Gastroesophageal sphincter (tissue), 4 donors: ENCODE measurements around the gene STC2. TPM values are rescaled to one million over a fixed set of nuclear protein-coding genes. Genes with fewer than 3 reads are reported as not detected.
A peak's percentile ranks its signal among the peaks of the same experiment; 100 is the strongest.

Experiments used
- ATAC-seq: fragments of 150-250 bp; one replicate; pipeline ENCODE4 v1.9.1; 2016; ENCODE audit warnings: mild to moderate bottlenecking, moderate library complexity
- H3K27ac ChIP-seq, 4 donors: fragments of 200-600 bp; sonication (generic) in 3 of 4; 1 replicate in 3 of 4; 2 replicates in 1 of 4; pipeline ENCODE4 v1.5.1; 2016 to 2019
- H3K27me3 ChIP-seq: fragments of 200-600 bp; sonication (generic); one replicate; pipeline ENCODE4 v1.5.1; 2019
- H3K36me3 ChIP-seq, 2 donors: fragments of 200-600 bp; sonication (generic); one replicate each; pipeline ENCODE4 v1.5.1; 2019; ENCODE audit warnings: control low read depth in 1 of 2
- H3K4me1 ChIP-seq, 3 donors: fragments of 200-600 bp; sonication (generic); 1 replicate in 2 of 3; 2 replicates in 1 of 3; pipeline ENCODE4 v1.5.1; 2016 to 2019; ENCODE audit warnings: control low read depth in 2 of 3
- H3K4me3 ChIP-seq, 2 donors: fragments of 200-600 bp; sonication (generic); one replicate each; pipeline ENCODE4 v1.5.1; 2019; ENCODE audit warnings: mild to moderate bottlenecking in 1 of 2, moderate library complexity in 1 of 2
- H3K9me3 ChIP-seq, 3 donors: fragments of 200-600 bp; sonication (generic); one replicate each; pipeline ENCODE4 v1.5.1; 2017 to 2019; ENCODE audit warnings: control low read depth in 2 of 3
- CTCF ChIP-seq, 4 experiments: fragments of 200-600 bp in 2 of 4; fragments of 450-650 bp in 2 of 4; sonication (generic) in 1 of 4; IDR thresholded peaks; one replicate each; pipeline ENCODE4 v1.5.1; 2017 to 2019; ENCODE audit warnings: antibody characterized with exemption in 4 of 4, mild to moderate bottlenecking in 2 of 4, moderate library complexity in 2 of 4
- EP300 ChIP-seq: sonication (generic); formaldehyde crosslinking; IDR thresholded peaks from one replicate; pipeline ENCODE4 v1.6.1; 2017; ENCODE audit warnings: antibody characterized with exemption, mild to moderate bottlenecking
- POLR2A ChIP-seq, 2 donors: fragments of 450-650 bp; IDR thresholded peaks; one replicate each; pipeline ENCODE4 v1.6.1; 2017; ENCODE audit warnings: antibody characterized with exemption in 2 of 2, mild to moderate bottlenecking in 2 of 2, moderate library complexity in 1 of 2
- POLR2AphosphoS5 ChIP-seq: sonication (generic); formaldehyde crosslinking; IDR thresholded peaks from one replicate; pipeline ENCODE4 v1.6.1; 2017; ENCODE audit warnings: antibody characterized with exemption
- WGBS, 2 donors: methylation state at CpG; one replicate each; pipeline ENCODE4 v1.1.5; 2018; ENCODE audit warnings: low coverage in 1 of 2; 5-methylcytosine and 5-hydroxymethylcytosine counted together
- total RNA-seq, 4 donors: library from RNA; depleted of rRNA; stranded (reverse); fragments of >200 nt; gene quantifications; one replicate each; pipeline ENCODE4 v1.1.0, GENCODE V29; 2016

The STC2 gene
- total RNA-seq, 4 donors from 2014 or later, result 34.1 to 116 (median 84.6) TPM

GRCh38 chr5:173295796-173296195, 32.4 kb downstream of the STC2 start:
- ATAC-seq, result no peak
- Histone ChIP-seq H3K4me1 (peaks cover 0 to 12% (median 9%) of the 10 kb centered on the region in 3 donors), H3K9me3 (no peaks in the 10 kb centered on the region), H3K4me3 (no peak overlapping the region), H3K27ac (no peak overlapping the region), H3K27me3 (peaks cover 28% of the 10 kb centered on the region), H3K36me3 (no peaks in the 10 kb centered on the region)
- WGBS, 2 donors, result 90 to 100% methylated on average over 1 of the region's 1 CpG
- no peak for TF ChIP-seq CTCF (IDR thresholded peaks at IDR 0.05)
- no peak for TF ChIP-seq POLR2A (IDR thresholded peaks at IDR 0.05)
- no peak for TF ChIP-seq EP300
- TF ChIP-seq POLR2AphosphoS5, result no peak

- WGBS, 2 donors, result 65 to 66% methylated on average over 6 to 7 of the region's 10 CpGs
- Histone ChIP-seq H3K27ac (no peak overlapping the region), H3K9me3 (no peaks in the 10 kb centered on the region), H3K27me3 (peaks cover 28% of the 10 kb centered on the region), H3K4me1 (peaks cover 0 to 18% (median 9%) of the 10 kb centered on the region in 3 donors), H3K4me3 (no peak overlapping the region), H3K36me3 (no peaks in the 10 kb centered on the region)
- TF ChIP-seq POLR2A (IDR thresholded peaks at IDR 0.05) (no peak), EP300 (no peak)
- no peak for ATAC-seq
Observed at GRCh38 chr5:173294673-173295320, 33.4 kb downstream of the STC2 start.

GRCh38 chr5:173293817-173294672, 34.2 kb downstream of the STC2 start:
- Histone ChIP-seq H3K27ac (no peak overlapping the region), H3K4me3 (no peak overlapping the region), H3K36me3 (no peaks in the 10 kb centered on the region), H3K27me3 (peaks cover 33% of the 10 kb centered on the region), H3K9me3 (no peaks in the 10 kb centered on the region), H3K4me1 (peaks cover 0 to 18% (median 9%) of the 10 kb centered on the region in 3 donors)
- peak; percentile 69 for ATAC-seq
- TF ChIP-seq CTCF (IDR thresholded peaks at IDR 0.05) (peak; percentile 81 to 96 (median 93)), EP300 (no peak), POLR2AphosphoS5 (no peak), POLR2A (IDR thresholded peaks at IDR 0.05) (no peak)
- 1 to 16% methylated on average over 16 to 22 of the region's 37 CpGs for WGBS, 2 donors

- ATAC-seq, result no peak
- 63 to 80% methylated on average over 4 to 5 of the region's 9 CpGs for WGBS, 2 donors
- H3K36me3 ChIP-seq, result no peaks in the 10 kb centered on the region
- peaks cover 51% of the 10 kb centered on the region for H3K27me3 ChIP-seq
- no peaks in the 10 kb centered on the region for H3K9me3 ChIP-seq
- no peak overlapping the region for H3K27ac ChIP-seq
- no peak overlapping the region for H3K4me3 ChIP-seq
- TF ChIP-seq POLR2A (IDR thresholded peaks at IDR 0.05) (no peak), CTCF (IDR thresholded peaks at IDR 0.05) (no peak), POLR2AphosphoS5 (no peak), EP300 (no peak)
- H3K4me1 ChIP-seq, result peaks cover 0 to 18% (median 9%) of the 10 kb centered on the region in 3 donors
Observed at GRCh38 chr5:173291722-173292658, 36.2 kb downstream of the STC2 start.
